ENCODE measurements around the gene ZNF365. TPM values are rescaled to one million over a fixed set of nuclear protein-coding genes. Genes with fewer than 3 reads are reported as not detected.

Gene ZNF365
- total and polyA plus RNA-seq, 2 of the 8 experiments (the other 6 are each of a cell fraction or from before 2014, with no cell fraction given): 0.41 to 0.43 TPM

DNA sequence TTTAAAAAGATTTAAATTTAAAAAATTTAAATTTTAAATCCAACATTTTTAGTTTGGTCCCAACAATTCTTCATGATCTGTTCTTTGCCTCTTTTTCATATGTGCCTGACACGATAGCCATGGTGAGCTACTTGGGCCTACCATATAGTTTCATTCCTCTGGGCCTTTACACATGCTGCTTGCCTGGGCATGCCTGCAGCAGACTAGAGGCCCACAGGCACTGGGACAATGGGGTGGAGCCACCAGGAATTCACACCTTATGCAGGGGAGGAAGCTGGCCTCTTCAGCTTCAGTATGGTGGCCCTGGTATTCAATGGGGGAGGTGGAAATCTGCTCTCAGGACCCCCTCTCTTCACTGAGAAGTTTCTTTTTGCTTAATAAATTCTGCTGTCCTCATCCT, 37.8 kb upstream of the ZNF365 start (continued):
- TF ChIP-seq, protein P1, sequence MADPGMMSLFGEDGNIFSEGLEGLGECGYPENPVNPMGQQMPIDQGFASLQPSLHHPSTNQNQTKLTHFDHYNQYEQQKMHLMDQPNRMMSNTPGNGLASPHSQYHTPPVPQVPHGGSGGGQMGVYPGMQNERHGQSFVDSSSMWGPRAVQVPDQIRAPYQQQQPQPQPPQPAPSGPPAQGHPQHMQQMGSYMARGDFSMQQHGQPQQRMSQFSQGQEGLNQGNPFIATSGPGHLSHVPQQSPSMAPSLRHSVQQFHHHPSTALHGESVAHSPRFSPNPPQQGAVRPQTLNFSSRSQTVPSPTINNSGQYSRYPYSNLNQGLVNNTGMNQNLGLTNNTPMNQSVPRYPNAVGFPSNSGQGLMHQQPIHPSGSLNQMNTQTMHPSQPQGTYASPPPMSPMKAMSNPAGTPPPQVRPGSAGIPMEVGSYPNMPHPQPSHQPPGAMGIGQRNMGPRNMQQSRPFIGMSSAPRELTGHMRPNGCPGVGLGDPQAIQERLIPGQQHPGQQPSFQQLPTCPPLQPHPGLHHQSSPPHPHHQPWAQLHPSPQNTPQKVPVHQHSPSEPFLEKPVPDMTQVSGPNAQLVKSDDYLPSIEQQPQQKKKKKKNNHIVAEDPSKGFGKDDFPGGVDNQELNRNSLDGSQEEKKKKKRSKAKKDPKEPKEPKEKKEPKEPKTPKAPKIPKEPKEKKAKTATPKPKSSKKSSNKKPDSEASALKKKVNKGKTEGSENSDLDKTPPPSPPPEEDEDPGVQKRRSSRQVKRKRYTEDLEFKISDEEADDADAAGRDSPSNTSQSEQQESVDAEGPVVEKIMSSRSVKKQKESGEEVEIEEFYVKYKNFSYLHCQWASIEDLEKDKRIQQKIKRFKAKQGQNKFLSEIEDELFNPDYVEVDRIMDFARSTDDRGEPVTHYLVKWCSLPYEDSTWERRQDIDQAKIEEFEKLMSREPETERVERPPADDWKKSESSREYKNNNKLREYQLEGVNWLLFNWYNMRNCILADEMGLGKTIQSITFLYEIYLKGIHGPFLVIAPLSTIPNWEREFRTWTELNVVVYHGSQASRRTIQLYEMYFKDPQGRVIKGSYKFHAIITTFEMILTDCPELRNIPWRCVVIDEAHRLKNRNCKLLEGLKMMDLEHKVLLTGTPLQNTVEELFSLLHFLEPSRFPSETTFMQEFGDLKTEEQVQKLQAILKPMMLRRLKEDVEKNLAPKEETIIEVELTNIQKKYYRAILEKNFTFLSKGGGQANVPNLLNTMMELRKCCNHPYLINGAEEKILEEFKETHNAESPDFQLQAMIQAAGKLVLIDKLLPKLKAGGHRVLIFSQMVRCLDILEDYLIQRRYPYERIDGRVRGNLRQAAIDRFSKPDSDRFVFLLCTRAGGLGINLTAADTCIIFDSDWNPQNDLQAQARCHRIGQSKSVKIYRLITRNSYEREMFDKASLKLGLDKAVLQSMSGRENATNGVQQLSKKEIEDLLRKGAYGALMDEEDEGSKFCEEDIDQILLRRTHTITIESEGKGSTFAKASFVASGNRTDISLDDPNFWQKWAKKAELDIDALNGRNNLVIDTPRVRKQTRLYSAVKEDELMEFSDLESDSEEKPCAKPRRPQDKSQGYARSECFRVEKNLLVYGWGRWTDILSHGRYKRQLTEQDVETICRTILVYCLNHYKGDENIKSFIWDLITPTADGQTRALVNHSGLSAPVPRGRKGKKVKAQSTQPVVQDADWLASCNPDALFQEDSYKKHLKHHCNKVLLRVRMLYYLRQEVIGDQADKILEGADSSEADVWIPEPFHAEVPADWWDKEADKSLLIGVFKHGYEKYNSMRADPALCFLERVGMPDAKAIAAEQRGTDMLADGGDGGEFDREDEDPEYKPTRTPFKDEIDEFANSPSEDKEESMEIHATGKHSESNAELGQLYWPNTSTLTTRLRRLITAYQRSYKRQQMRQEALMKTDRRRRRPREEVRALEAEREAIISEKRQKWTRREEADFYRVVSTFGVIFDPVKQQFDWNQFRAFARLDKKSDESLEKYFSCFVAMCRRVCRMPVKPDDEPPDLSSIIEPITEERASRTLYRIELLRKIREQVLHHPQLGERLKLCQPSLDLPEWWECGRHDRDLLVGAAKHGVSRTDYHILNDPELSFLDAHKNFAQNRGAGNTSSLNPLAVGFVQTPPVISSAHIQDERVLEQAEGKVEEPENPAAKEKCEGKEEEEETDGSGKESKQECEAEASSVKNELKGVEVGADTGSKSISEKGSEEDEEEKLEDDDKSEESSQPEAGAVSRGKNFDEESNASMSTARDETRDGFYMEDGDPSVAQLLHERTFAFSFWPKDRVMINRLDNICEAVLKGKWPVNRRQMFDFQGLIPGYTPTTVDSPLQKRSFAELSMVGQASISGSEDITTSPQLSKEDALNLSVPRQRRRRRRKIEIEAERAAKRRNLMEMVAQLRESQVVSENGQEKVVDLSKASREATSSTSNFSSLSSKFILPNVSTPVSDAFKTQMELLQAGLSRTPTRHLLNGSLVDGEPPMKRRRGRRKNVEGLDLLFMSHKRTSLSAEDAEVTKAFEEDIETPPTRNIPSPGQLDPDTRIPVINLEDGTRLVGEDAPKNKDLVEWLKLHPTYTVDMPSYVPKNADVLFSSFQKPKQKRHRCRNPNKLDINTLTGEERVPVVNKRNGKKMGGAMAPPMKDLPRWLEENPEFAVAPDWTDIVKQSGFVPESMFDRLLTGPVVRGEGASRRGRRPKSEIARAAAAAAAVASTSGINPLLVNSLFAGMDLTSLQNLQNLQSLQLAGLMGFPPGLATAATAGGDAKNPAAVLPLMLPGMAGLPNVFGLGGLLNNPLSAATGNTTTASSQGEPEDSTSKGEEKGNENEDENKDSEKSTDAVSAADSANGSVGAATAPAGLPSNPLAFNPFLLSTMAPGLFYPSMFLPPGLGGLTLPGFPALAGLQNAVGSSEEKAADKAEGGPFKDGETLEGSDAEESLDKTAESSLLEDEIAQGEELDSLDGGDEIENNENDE (IDR thresholded peaks at IDR 0.05; ENCODE audit: insufficient replicate concordance, low read length): no peak
- TF ChIP-seq, protein P2, sequence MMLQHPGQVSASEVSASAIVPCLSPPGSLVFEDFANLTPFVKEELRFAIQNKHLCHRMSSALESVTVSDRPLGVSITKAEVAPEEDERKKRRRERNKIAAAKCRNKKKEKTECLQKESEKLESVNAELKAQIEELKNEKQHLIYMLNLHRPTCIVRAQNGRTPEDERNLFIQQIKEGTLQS (IDR thresholded peaks at IDR 0.05; ENCODE audit: insufficient read depth, low read depth, low read length): no peak
- TF ChIP-seq CREB1 (IDR thresholded peaks at IDR 0.05): no peak
- TF ChIP-seq, protein P3, sequence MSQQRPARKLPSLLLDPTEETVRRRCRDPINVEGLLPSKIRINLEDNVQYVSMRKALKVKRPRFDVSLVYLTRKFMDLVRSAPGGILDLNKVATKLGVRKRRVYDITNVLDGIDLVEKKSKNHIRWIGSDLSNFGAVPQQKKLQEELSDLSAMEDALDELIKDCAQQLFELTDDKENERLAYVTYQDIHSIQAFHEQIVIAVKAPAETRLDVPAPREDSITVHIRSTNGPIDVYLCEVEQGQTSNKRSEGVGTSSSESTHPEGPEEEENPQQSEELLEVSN (IDR thresholded peaks at IDR 0.05): no peak
- TF ChIP-seq RXRA (IDR thresholded peaks at IDR 0.05; ENCODE audit: insufficient read depth, low read depth, low read length): no peak
- no peak for TF ChIP-seq SAP30 (IDR thresholded peaks at IDR 0.05; ENCODE audit: insufficient read depth, insufficient replicate concordance, low read length)
- no peak for TF ChIP-seq NANOG (IDR thresholded peaks at IDR 0.05; ENCODE audit: insufficient read depth, low read depth, low read length, poor library complexity, severe bottlenecking)
- TF ChIP-seq, protein P4, sequence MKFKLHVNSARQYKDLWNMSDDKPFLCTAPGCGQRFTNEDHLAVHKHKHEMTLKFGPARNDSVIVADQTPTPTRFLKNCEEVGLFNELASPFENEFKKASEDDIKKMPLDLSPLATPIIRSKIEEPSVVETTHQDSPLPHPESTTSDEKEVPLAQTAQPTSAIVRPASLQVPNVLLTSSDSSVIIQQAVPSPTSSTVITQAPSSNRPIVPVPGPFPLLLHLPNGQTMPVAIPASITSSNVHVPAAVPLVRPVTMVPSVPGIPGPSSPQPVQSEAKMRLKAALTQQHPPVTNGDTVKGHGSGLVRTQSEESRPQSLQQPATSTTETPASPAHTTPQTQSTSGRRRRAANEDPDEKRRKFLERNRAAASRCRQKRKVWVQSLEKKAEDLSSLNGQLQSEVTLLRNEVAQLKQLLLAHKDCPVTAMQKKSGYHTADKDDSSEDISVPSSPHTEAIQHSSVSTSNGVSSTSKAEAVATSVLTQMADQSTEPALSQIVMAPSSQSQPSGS (IDR thresholded peaks at IDR 0.05; ENCODE audit: low read length): no peak

Measured in H1 (cell line).